ENCODE results near the gene MAPRE3. TPM values are rescaled to one million over a fixed set of nuclear protein-coding genes. Genes with fewer than 3 reads are reported as not detected.

The MAPRE3 gene
- total and polyA plus RNA-seq, 8 donors: 4.7 to 56.8 (median 10.1) TPM

GRCh38 chr2:26941486-26941885 lies 29.0 kb upstream of the MAPRE3 start:
- 70 to 83% methylated on average over 3 of the region's 3 CpGs for WGBS, 2 donors
- Histone ChIP-seq H3K27ac (no peak overlapping the region), H3K36me3 (no peaks in the 10 kb centered on the region), H3K4me1 (no peaks in the 10 kb centered on the region), H3K9me3 (no peaks in the 10 kb centered on the region), H3K4me3 (no peak overlapping the region), H3K27me3 (no peaks in the 10 kb centered on the region)
- no peak for DNase-seq
- no peak for FAIRE-seq
- no peak for TF ChIP-seq CTCF (IDR thresholded peaks at IDR 0.05)
- ATAC-seq: no peak
- intact Hi-C loops (cut with DNase I): loop anchor here in 1 of 3 donors (5.0 kb wide), 1 partner anchor 94 kb away; the partner anchor contains the start of gene DPYSL5

GRCh38 chr2:26942543-26943295 lies 27.7 kb upstream of the MAPRE3 start:
- DNase-seq: peak in 5 of 6 donors; percentile 36 to 83 (median 55)
- intact Hi-C loops (cut with DNase I): loop anchor here in 2 of 3 donors (2.0 to 5.0 kb wide), 2 partner anchors 95 to 98 kb away; partner anchors contain the start of gene DPYSL5 (in 1 of the 2)
- Histone ChIP-seq H3K9me3 (no peaks in the 10 kb centered on the region), H3K27ac (no peak overlapping the region), H3K4me1 (peaks cover 0 to 5% (median 4%) of the 10 kb centered on the region in 3 donors), H3K4me3 (no peak overlapping the region), H3K36me3 (no peaks in the 10 kb centered on the region), H3K27me3 (no peaks in the 10 kb centered on the region)
- ATAC-seq: peak; percentile 36 to 67 (median 64)
- FAIRE-seq: no peak
- TF ChIP-seq CTCF (IDR thresholded peaks at IDR 0.05): peak; percentile 72 to 86 (median 82)
- WGBS, 2 donors: 22 to 24% methylated on average over 28 of the region's 28 CpGs

GRCh38 chr2:26945991-26946750 lies 24.3 kb upstream of the MAPRE3 start:
- H3K4me1 ChIP-seq: peaks cover 0 to 5% (median 4%) of the 10 kb centered on the region in 3 donors
- no peak overlapping the region for H3K27ac ChIP-seq
- H3K9me3 ChIP-seq: no peaks in the 10 kb centered on the region
- TF ChIP-seq CTCF (IDR thresholded peaks at IDR 0.05): no peak
- no peak for ATAC-seq
- intact Hi-C loops (cut with DNase I): no loop called here
- DNase-seq: peak in 1 of 6 donors; percentile 38
- WGBS, 2 donors: 84 to 90% methylated on average over 12 of the region's 12 CpGs
- no peak for FAIRE-seq
- H3K36me3 ChIP-seq: no peaks in the 10 kb centered on the region
- no peak overlapping the region for H3K4me3 ChIP-seq
- H3K27me3 ChIP-seq: no peaks in the 10 kb centered on the region

- no peak for FAIRE-seq
- no peak for TF ChIP-seq CTCF (IDR thresholded peaks at IDR 0.05)
- Histone ChIP-seq H3K27ac (no peak overlapping the region), H3K4me3 (peak overlapping the region in 1 of 4 donors; percentile 33), H3K9me3 (no peaks in the 10 kb centered on the region), H3K27me3 (no peaks in the 10 kb centered on the region), H3K4me1 (peaks cover 0 to 5% (median 4%) of the 10 kb centered on the region in 3 donors), H3K36me3 (no peaks in the 10 kb centered on the region)
- WGBS, 2 donors: 45 to 46% methylated on average over 34 of the region's 34 CpGs
- ATAC-seq: peak; percentile 75 to 94 (median 90)
- DNase-seq: peak; percentile 69 to 86 (median 80)
- intact Hi-C loops (cut with DNase I): no loop called here
These were observed 23.3 kb upstream of the MAPRE3 start for GRCh38 chr2:26946841-26947784.
